ENCODE measurements around the gene DEAF1.
"Not testable (repeated sequence)": the region's sequence is repeated elsewhere in the genome, so short reads cannot be mapped to it uniquely, and the experiment has no call there.

DEAF1 gene

GRCh38 chr11:679271-680207 is 15.5 kb downstream of the DEAF1 start:
- DNase-seq (ENCODE audit: low read depth, low spot score): no peak

GRCh38 chr11:678297-678696 is 16.7 kb downstream of the DEAF1 start:
- DNase-seq (ENCODE audit: low read depth, low spot score): no peak

GRCh38 chr11:674406-674805 is 20.6 kb downstream of the DEAF1 start:
- DNase-seq (ENCODE audit: low read depth, low spot score): no peak

GRCh38 chr11:673866-674265 is 21.2 kb downstream of the DEAF1 start:
- DNase-seq (ENCODE audit: low read depth, low spot score): no peak

- no peak for DNase-seq (ENCODE audit: low read depth, low spot score)
Measured at GRCh38 chr11:665704-666281, 29.2 kb downstream of the DEAF1 start.

GRCh38 chr11:665062-665703 is 29.8 kb downstream of the DEAF1 start:
- DNase-seq (ENCODE audit: low read depth, low spot score): no peak

- no peak for DNase-seq (ENCODE audit: low read depth, low spot score)
Measured at GRCh38 chr11:662689-663274, 32.2 kb downstream of the DEAF1 start.

GRCh38 chr11:660681-661444 is 34.2 kb downstream of the DEAF1 start:
- no peak for DNase-seq (ENCODE audit: low read depth, low spot score)

- no peak for DNase-seq (ENCODE audit: low read depth, low spot score)
Measured at GRCh38 chr11:660281-660680, 34.7 kb downstream of the DEAF1 start.

- no peak for DNase-seq (ENCODE audit: low read depth, low spot score)
Measured at GRCh38 chr11:659532-660085, 35.4 kb downstream of the DEAF1 start.

GRCh38 chr11:657691-658126 is 37.3 kb downstream of the DEAF1 start:
- no peak for DNase-seq (ENCODE audit: low read depth, low spot score)

GRCh38 chr11:656866-657265 is 38.2 kb downstream of the DEAF1 start:
- no peak for DNase-seq (ENCODE audit: low read depth, low spot score)

- DNase-seq (ENCODE audit: low read depth, low spot score): no peak
Measured at GRCh38 chr11:656426-656825, 38.6 kb downstream of the DEAF1 start.

GRCh38 chr11:655036-655726 is 39.8 kb downstream of the DEAF1 start:
- DNase-seq (ENCODE audit: low read depth, low spot score): no peak

GRCh38 chr11:654444-654843 is 40.6 kb downstream of the DEAF1 start:
- DNase-seq (ENCODE audit: low read depth, low spot score): not testable (repeated sequence)

- no peak for DNase-seq (ENCODE audit: low read depth, low spot score)
Measured at GRCh38 chr11:653837-654236, 41.2 kb downstream of the DEAF1 start.

- not testable (repeated sequence) for DNase-seq (ENCODE audit: low read depth, low spot score)
Measured at GRCh38 chr11:653136-653535, 41.9 kb downstream of the DEAF1 start.

- DNase-seq (ENCODE audit: low read depth, low spot score): no peak
Measured at GRCh38 chr11:650482-650881, 44.5 kb downstream of the DEAF1 start.

GRCh38 chr11:647672-648158 is 47.3 kb downstream of the DEAF1 start:
- DNase-seq (ENCODE audit: low read depth, low spot score): not testable (repeated sequence)

- no peak for DNase-seq (ENCODE audit: low read depth, low spot score)
Measured at GRCh38 chr11:646214-646613, 48.8 kb downstream of the DEAF1 start.
